ENCODE measurements around the gene SNTG2.
"Not testable (repeated sequence)": the region's sequence is repeated elsewhere in the genome, so short reads cannot be mapped to it uniquely, and the experiment has no call there.

Gene SNTG2

DNA sequence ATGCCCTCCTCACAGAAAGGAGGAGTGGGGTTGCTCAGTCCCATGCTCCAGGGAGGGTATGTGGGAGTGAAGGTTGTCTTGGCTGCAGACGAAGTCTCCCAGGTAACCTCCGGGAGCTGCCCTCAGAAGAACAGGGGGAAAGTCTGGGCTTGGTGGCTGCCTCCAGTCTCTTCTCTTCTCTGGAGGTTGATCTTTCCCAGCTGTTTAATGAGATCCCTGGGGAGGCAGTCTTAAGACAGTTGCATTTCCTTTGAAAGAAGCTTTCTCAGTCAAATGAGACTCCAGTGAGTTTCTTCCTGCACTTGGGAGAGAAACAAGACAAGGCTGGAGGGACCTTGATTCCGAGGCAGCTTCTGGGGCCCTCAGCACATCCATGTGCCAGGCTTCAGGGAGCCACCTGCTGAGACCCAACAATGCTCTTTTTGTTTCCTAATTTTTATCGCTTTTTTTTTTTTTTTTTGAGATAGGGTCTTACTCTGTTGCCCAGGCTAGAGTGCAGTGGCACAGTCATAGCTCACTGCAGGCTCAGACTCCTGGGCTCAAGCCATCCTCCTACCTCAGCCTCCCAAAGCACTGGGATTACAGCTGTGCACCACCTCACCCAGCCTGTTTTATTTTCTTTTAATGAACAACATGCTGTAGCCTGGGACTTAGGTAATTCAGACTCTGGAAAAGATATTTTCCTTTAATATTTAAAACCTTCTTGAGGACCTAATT lies 390.9 kb downstream of the SNTG2 start:
- no peak for DNase-seq

GRCh38 chr2:1348789-1349188 lies 398.1 kb downstream of the SNTG2 start:
- DNase-seq, result no peak

DNA sequence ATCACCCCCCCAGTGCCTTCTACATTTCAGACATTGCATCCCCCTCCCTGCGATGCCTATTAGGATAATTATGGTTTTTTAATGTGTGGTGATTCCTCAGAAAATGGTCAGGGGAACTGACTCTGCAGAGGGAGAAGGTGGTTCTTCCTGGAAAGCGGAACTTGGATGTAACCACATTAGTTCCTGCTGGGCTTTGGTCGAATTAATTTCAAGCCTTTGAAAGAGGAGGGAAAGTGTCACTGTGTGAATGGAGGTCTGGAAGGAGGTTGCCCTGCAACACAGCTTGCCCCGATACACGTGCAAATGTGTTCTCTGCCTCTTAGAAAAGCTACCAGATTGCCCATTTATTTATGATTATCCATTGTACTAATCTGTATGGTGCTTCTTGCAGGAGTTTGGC lies 399.5 kb downstream of the SNTG2 start:
- DNase-seq, result no peak

GRCh38 chr2:1353124-1353523 lies 402.5 kb downstream of the SNTG2 start:
- no peak for DNase-seq

GRCh38 chr2:1353543-1353942 lies 402.9 kb downstream of the SNTG2 start:
- no peak for DNase-seq

GRCh38 chr2:1360144-1360543 lies 409.5 kb downstream of the SNTG2 start:
- no peak for DNase-seq

DNA sequence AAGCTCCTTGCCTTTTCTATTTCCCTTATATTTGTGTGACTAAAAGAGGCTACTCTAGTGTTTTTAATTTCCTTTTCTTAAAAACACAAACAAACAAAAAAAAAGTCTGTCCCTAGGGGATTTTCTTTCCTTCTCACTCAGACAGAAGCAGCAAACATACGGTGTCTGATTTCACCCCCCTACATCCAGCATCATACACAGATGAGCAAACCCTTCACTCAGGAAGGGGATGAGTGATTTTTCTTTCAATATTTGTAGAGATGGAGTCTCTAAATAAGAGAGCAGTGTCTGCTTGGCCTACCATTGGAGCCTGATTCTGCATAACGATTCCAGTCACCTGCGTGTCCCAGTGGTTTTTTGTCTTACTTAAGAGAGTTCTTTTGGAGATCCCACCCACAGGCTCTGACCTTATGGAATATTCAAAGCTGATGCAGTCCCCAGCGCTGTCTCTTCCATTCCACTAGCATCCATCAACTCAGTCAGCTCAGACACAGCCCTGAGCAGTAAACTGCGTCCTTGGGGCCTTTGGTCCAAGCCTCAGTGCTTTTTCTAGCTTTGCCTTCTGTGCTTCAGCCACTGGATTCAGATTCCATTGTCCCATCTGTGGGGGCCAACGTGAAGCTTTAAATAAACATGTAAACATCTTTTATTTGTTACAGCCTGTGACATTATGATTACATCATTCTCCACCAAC lies 410.1 kb downstream of the SNTG2 start:
- DNase-seq, result peak in 1 of 2 experiments; percentile 6

DNA sequence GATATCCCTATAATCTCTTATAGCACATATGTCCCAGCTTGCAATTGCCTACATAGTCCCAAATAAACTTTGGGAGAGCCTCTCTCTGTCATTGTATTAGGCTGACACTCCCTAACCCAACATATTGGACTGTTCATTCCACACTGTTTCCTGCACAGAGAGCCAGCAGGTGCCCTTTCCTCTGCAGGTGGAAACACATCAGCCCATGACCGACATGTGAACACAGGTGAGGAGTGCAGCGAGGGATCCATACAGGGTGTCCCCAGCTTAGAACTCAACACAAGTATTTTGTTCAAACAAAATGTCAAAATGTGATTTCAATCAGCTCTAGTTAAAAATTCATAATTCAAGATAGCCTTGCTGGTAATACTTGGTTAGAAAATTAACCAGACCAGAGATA lies 412.7 kb downstream of the SNTG2 start:
- DNase-seq, result no peak

- DNase-seq, result no peak
These were observed 416.0 kb downstream of the SNTG2 start for GRCh38 chr2:1366546-1367134.

- no peak for DNase-seq
These were observed 417.0 kb downstream of the SNTG2 start for GRCh38 chr2:1367601-1368000.

- no peak for DNase-seq
These were observed 419.3 kb downstream of the SNTG2 start for GRCh38 chr2:1369905-1370304.

DNA sequence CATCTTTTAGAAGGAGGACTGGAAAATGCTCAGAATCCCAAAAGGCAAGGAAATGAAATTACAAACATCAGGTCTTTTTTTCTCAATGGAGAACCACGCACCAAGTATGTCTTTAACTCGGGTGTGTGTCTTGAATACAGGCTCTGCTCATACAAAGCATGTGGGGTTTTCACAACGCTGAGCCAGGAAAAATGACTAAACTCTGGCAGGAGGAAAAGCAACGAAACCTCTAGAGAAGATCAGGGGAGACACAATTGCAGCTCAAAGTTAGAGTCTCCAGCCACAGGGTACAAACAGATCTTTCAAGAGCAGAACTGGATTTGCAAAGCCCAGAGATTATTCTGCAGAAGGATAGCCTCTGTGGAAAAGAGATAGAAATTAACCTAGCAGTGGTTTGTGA lies 419.8 kb downstream of the SNTG2 start:
- no peak for DNase-seq

GRCh38 chr2:1371082-1371481 lies 420.4 kb downstream of the SNTG2 start:
- no peak for DNase-seq

DNA sequence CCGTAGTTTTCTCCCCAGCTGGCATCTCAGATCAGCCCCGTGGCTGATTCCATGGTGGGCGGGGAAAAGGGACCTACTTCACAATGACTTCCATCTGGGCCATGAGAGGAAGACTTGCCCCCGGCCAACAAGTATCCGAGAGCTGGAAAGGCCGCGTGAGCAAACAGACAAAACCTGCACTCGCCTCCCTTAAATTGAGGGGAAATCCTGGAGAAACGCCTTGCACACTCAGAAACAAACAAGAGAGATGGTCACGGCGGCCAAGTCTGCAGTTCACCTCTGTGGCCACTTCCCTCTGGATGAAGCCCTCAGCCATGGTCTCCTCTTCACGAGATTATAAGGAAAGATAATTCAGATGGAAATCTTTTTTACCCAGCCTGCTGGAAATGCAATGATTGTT lies 423.2 kb downstream of the SNTG2 start:
- DNase-seq, result no peak

DNA sequence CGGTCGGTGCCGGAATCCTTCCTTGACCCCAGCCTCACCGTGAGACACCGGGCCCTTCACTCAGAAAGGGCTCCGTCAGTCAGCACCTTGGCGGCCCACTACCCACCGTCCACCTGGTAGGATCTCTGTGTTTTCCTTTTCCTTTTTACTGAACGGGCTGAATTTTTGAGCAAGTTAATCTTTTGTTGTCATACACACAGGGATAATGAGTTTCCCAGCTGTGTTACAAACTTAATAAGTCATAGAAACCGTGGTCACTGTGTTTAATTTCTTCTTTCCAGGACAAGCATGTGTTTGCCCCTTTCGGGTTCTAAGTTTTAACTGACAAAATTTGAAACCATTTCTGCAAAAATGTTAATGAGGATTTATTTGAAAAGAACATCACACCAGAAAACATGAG lies 423.6 kb downstream of the SNTG2 start:
- DNase-seq, result no peak

GRCh38 chr2:1375794-1376193 lies 425.1 kb downstream of the SNTG2 start:
- DNase-seq, result no peak

DNA sequence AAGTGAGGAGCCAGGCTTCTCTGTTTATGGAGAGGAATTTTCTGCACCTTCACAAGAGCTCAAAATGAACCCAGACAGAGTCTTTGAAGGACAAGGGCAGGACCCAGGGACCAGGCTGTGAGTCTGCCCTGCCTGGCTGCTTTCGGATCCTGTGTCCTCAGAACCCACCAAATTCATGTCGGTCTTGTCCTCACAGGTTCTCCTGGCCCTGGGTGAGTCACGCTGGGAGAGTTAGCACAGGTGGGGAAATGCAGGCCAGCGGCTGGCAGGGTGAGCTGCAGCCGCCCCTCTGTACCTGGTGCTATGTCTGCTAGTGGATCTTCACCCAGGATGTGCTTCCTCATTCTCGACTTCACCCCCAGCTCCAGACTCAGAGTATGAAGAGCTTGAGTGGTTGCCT lies 426.8 kb downstream of the SNTG2 start:
- DNase-seq, result no peak

- DNase-seq, result no peak
These were observed 428.0 kb downstream of the SNTG2 start for GRCh38 chr2:1378456-1379150.

DNA sequence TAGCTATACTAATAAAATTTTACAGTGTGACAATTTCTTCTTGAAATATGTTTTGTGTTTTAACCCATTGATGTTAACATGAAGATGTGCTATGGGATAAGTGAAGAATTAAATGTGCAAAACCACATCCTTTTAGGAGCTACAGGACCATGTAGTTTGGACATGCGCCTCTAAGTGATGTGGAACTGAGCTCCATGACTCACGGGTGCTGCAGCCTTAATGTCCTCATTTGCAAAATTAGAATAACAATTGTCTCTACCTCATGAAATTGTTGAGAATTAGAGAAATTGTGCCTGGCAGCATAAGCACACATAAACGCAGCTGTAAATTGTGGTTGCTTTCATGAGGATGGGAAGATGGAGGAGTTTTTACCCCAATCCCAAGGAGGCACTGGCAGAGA lies 431.0 kb downstream of the SNTG2 start:
- no peak for DNase-seq

GRCh38 chr2:1387954-1388725 lies 437.5 kb downstream of the SNTG2 start:
- DNase-seq, result not testable (repeated sequence)

DNA sequence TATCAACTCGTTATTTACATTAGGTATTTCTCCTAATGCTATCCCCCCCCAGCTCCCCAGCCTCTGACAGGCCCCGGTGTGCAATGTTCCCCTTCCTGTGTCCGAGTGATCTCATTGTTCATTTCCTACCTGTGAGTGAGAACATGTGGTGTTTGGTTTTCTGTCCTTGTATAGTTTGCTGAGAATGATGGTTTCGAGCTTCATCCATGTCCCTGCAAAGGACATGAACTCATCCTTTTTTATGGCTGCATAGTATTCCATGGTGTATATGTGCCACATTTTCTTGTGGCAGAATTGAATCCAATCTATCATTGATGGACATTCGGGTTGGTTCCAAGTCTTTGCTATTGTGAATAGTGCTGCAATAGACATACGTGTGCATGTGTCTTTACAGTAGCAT lies 439.5 kb downstream of the SNTG2 start:
- DNase-seq, result not testable (repeated sequence)

DNA sequence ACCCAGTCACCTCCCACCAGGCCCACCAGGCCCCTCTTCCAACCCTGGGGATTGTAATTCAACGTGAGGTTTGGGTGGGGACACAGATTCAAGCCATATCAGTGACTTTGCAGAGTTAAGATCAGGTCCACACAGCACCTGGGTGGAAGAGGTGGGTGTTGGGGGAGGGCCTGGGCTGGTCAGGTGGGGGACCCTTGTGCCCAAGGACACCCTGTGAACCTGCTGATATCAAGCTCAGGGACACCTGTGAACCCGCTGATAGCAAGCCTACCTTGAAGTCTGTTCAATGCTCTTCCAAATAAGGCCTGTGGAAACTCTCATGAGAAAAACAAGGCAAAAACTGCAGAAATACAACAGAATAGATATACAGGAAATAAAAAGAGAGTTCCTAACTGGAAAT lies 442.7 kb downstream of the SNTG2 start:
- no peak for DNase-seq
